GM12874 (cell line): ENCODE results near the gene C16orf74.

ENCODE experiments used
- TF ChIP-seq, protein P1 (sequence below): IDR thresholded peaks from 2 replicates; pipeline ENCODE4 v1.5.1; 2011; ENCODE audit warnings: low read depth, mild to moderate bottlenecking, control low read depth, low read length, moderate library complexity; ENCODE audit not compliant: insufficient read depth

The C16orf74 gene

DNA sequence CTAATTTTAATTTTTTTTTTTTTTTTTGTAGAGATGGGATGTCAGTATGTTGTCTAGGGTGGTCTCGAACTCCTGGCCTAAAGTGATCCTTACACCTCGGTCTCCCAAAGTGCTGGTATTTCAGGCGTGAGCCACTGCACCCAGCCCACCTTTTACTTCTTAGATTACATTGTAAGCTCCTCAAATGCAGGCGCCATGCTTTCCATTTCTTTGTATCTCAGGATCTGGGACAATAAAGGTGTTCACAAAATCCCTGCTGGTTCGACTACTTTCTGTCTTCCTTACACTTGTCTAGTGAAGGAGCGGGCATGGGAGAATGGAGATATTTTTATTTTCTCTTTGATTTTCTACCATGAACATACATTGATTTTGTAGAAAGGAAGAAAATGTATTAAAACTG, 23.2 kb upstream of the C16orf74 start:
- TF ChIP-seq, protein P1, sequence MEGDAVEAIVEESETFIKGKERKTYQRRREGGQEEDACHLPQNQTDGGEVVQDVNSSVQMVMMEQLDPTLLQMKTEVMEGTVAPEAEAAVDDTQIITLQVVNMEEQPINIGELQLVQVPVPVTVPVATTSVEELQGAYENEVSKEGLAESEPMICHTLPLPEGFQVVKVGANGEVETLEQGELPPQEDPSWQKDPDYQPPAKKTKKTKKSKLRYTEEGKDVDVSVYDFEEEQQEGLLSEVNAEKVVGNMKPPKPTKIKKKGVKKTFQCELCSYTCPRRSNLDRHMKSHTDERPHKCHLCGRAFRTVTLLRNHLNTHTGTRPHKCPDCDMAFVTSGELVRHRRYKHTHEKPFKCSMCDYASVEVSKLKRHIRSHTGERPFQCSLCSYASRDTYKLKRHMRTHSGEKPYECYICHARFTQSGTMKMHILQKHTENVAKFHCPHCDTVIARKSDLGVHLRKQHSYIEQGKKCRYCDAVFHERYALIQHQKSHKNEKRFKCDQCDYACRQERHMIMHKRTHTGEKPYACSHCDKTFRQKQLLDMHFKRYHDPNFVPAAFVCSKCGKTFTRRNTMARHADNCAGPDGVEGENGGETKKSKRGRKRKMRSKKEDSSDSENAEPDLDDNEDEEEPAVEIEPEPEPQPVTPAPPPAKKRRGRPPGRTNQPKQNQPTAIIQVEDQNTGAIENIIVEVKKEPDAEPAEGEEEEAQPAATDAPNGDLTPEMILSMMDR = no peak

DNA sequence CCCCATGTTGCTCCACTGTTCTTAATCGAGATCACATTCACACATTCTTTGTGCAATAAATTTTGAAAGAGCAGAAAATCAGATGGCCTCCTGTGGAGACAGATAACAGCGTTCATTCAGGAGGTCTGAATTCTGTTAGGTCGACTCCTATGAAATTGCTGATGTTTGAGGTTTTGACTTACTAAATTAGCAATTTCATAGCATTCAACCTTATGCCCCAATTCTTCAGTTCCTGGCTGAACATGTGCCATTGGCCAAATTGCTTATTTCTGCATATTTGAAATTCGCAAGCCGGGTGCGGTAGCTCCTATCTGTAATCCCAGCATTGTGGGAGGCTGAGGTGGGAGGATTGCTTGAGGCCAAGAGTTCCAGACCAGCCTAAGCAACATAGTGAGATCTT, 22.1 kb upstream of the C16orf74 start:
- TF ChIP-seq, protein P1 = no peak

DNA sequence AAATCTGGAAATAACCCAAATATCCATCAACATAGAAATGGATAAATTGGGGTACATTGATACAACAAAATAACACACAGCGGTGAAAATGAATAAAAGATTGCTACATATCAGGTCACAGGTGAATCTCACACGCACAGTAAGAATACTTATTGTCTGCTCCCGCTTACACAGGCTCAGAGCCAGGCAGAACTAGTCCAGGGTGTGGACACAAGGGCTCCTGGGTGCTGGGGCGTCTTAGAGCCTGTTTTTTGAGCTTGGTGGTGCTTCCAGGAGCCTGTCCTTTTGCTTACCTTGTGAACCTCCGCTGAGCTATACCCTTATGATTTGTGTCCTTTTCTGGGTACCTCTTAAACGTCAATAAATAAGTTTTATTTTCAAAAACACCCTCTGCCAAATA, 19.8 kb upstream of the C16orf74 start:
- TF ChIP-seq, protein P1 = no peak

DNA sequence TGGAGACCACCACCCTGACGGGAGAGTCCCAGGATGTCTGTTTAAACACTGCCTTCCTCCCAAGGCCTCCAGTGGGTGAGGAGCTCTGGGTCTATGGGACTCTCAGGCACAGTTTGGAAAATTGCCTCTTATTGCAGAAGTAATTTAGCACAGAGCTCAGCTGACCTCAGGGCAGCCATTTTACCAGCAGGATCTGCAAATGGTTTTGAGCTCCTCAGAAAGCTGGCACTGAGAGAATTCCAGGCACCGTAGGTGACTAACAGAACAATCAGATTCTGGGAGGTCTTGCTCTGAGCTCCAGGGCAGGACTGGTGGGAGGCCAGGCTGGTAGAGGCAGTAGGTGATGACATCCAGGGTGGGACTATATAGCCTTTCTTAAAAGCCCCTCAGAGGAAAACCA, 17.3 kb upstream of the C16orf74 start:
- TF ChIP-seq, protein P1 = no peak

DNA sequence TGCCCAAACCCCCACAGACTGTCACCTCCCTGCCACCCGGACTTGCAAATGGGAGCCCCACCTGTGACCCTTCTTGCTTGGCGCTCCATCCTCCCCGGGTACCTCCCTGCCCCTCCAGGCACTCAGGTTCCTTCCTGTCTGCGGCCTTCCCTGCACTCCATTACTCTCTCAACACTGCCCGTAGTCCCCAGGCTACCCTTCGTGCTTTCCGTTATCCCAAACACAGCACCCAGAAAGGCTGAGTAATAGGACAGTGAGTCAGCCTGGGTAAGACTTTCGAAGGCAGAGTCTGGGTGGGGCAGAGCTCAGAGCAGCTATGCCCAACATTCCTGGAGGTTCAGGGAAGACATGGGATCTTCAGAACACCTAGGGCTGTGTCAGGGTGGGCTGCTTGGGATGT, 16.6 kb upstream of the C16orf74 start:
- TF ChIP-seq, protein P1 = no peak

DNA sequence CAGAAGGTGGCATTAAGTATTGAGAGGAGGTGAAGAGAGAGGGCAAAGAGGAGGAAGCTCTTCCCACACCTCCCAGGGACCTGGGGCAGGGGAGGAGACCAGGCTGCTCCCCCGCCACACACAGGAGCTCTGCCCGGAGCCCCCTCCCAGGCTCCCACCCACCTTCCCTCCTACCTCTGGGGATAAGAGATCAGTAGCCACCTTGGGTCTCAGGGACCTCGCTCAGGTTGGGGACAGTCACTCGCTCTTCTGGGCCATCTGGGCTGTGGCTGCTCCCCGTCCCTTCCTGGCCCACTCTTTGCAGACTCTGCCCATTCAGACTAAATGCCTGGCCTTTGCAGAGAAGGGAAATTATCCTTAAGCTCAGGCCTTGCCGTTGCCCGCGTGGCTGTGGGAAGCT, 14.9 kb upstream of the C16orf74 start:
- TF ChIP-seq, protein P1 = no peak

DNA sequence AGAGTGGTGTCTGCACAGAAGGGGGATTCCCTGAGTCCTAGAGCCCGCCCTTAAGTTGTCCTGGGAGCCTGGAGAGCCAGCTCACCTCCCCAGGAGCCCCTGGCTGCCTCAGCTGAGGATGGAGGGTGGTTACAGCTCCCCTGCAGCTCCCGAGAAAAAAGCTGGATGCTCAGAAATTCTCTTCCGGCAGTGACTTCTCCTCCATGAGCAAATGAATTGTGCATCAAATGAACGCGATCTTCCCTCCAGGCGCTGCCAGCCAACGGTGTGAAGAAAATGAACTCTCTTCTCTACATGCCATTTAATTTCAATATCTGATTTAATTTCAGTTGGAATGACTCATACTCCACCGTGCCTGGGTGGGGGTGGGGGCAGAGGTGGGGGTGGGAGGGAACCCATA, 14.3 kb upstream of the C16orf74 start:
- TF ChIP-seq, protein P1 = no peak

DNA sequence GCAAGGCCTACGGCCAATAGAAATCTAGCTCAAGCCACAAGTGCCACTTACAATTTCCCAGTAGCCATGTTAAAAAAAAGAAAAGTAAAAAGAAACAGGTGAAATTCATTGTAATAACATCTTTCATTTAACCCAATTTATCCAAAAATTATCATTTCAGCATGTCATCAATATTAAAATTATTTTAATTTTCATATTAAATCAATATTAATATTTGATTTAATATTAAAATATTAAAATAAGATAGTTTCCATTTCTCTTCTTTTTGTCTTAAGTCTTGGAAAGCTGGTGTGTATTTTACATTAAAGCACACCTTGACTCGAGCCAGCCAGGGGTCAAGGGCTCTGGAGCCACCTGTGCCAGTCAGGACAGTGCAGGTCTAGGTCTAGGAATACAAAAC, 12.7 kb upstream of the C16orf74 start:
- TF ChIP-seq, protein P1 = no peak
